H9 (cell line): ENCODE results near the gene LTBP4. TPM values are rescaled to one million over a fixed set of nuclear protein-coding genes. Genes with fewer than 3 reads are reported as not detected.

Experiments used
- DNase-seq: peaks from one replicate; pipeline ENCODE4 v3.0.0-alpha.2; 2017
- H2AFZ ChIP-seq: one replicate; pipeline ENCODE4 v1.6.1; 2013; ENCODE audit warnings: mild to moderate bottlenecking, low read length, control low read depth, moderate library complexity
- H2AK5ac ChIP-seq: 2 replicates; pipeline ENCODE4 v1.6.1; 2013; ENCODE audit warnings: low read length, control low read depth, mixed read lengths; ENCODE audit not compliant: insufficient read length
- H2BK120ac ChIP-seq: one replicate; pipeline ENCODE4 v1.6.1; 2013; ENCODE audit warnings: low read depth, mild to moderate bottlenecking, low read length, control low read depth, inconsistent platforms; ENCODE audit not compliant: poor library complexity, severe bottlenecking
- H2BK12ac ChIP-seq: 2 replicates; pipeline ENCODE4 v1.6.1; 2013; ENCODE audit warnings: low read length, control low read depth, mixed read lengths, low read depth; ENCODE audit not compliant: insufficient read length
- H2BK15ac ChIP-seq: 2 replicates; pipeline ENCODE4 v1.6.1; 2013; ENCODE audit warnings: low read depth, low read length, control low read depth
- H2BK20ac ChIP-seq: one replicate; pipeline ENCODE4 v1.6.1; 2013; ENCODE audit warnings: low read depth, mild to moderate bottlenecking, low read length, control low read depth, inconsistent platforms; ENCODE audit not compliant: poor library complexity, severe bottlenecking
- H2BK5ac ChIP-seq: 2 replicates; pipeline ENCODE4 v1.6.1; 2013; ENCODE audit warnings: low read length, control low read depth, mixed read lengths; ENCODE audit not compliant: insufficient read length
- H3K14ac ChIP-seq: 2 replicates; pipeline ENCODE4 v1.6.1; 2013; ENCODE audit warnings: low read length, control low read depth; ENCODE audit not compliant: insufficient read depth
- H3K18ac ChIP-seq: 2 replicates; pipeline ENCODE4 v1.6.1; 2013; ENCODE audit warnings: low read depth, mild to moderate bottlenecking, mixed read lengths, low read length, control low read depth; ENCODE audit not compliant: insufficient read length
- H3K23ac ChIP-seq: 2 replicates; pipeline ENCODE4 v1.6.1; 2013; ENCODE audit warnings: low read length, control low read depth, mixed read lengths, low read depth; ENCODE audit not compliant: insufficient read length
- H3K23me2 ChIP-seq: 2 replicates; pipeline ENCODE4 v1.6.1; 2013; ENCODE audit warnings: low read depth, mild to moderate bottlenecking, mixed read lengths, low read length, control low read depth; ENCODE audit not compliant: insufficient read length, poor library complexity, severe bottlenecking
- H3K27ac ChIP-seq: 2 replicates; pipeline ENCODE4 v1.5.1; 2013; ENCODE audit warnings: low read length, control low read depth, mixed read lengths, low read depth; ENCODE audit not compliant: insufficient read length
- H3K27me3 ChIP-seq: 2 replicates; pipeline ENCODE4 v1.6.1; 2013; ENCODE audit warnings: low read length, control low read depth, inconsistent platforms; ENCODE audit not compliant: insufficient read depth
- H3K4ac ChIP-seq: 2 replicates; pipeline ENCODE4 v1.6.1; 2013; ENCODE audit warnings: low read depth, mild to moderate bottlenecking, control low read depth, inconsistent platforms, low read length, moderate library complexity
- H3K4me1 ChIP-seq: 2 replicates; pipeline ENCODE4 v1.6.1; 2013; ENCODE audit warnings: low read length, control low read depth, inconsistent platforms; ENCODE audit not compliant: insufficient read depth
- H3K4me2 ChIP-seq: 2 replicates; pipeline ENCODE4 v1.6.1; 2013; ENCODE audit warnings: low read length, control low read depth, mixed read lengths; ENCODE audit not compliant: insufficient read length, insufficient read depth
- H3K56ac ChIP-seq: 2 replicates; pipeline ENCODE4 v1.6.1; 2013; ENCODE audit warnings: low read depth, mild to moderate bottlenecking, mixed read lengths, low read length, control low read depth; ENCODE audit not compliant: insufficient read length
- H3K79me1 ChIP-seq: 2 replicates; pipeline ENCODE4 v1.6.1; 2013; ENCODE audit warnings: low read depth, mild to moderate bottlenecking, moderate library complexity, low read length, control low read depth, inconsistent platforms; ENCODE audit not compliant: insufficient read depth, poor library complexity, severe bottlenecking
- H3K79me2 ChIP-seq: 2 replicates; pipeline ENCODE4 v1.6.1; 2013; ENCODE audit warnings: low read length, control low read depth, inconsistent platforms; ENCODE audit not compliant: insufficient read depth
- H3K9ac ChIP-seq: 2 replicates; pipeline ENCODE4 v1.6.1; 2013; ENCODE audit warnings: low read length, control low read depth, mixed read lengths; ENCODE audit not compliant: insufficient read length; ENCODE audit errors: extremely low read depth
- H3K9me3 ChIP-seq: one replicate; pipeline ENCODE4 v1.6.1; 2013; ENCODE audit warnings: low read depth, low read length, inconsistent platforms; ENCODE audit not compliant: control insufficient read depth
- H3T11ph ChIP-seq: one replicate; pipeline ENCODE4 v1.6.1; 2013; ENCODE audit warnings: mild to moderate bottlenecking, low read length, control low read depth, inconsistent platforms
- H4K20me1 ChIP-seq: one replicate; pipeline ENCODE4 v1.6.1; 2013; ENCODE audit not compliant: control insufficient read depth, insufficient read length, insufficient read depth
- H4K5ac ChIP-seq: 2 replicates; pipeline ENCODE4 v1.6.1; 2013; ENCODE audit warnings: low read depth, mild to moderate bottlenecking, mixed read lengths, low read length, control low read depth; ENCODE audit not compliant: insufficient read length
- H4K8ac ChIP-seq: replicated peaks from 2 replicates; pipeline ENCODE4 v1.6.1; 2013; ENCODE audit warnings: low read length, control low read depth, mixed read lengths, low read depth; ENCODE audit not compliant: insufficient read length
- H4K91ac ChIP-seq: 2 replicates; pipeline ENCODE4 v1.6.1; 2013; ENCODE audit warnings: low read depth, mild to moderate bottlenecking, moderate library complexity, mixed read lengths, low read length, control low read depth; ENCODE audit not compliant: insufficient read length
- H3K27ac Mint-ChIP-seq, 3 experiments: 2 replicates in 2 of 3; 3 replicates in 1 of 3; pipeline ENCODE4 v1.8.0; 2020 to 2021; ENCODE audit warnings: mixed read lengths in 3 of 3, mild to moderate bottlenecking in 1 of 3, moderate library complexity in 1 of 3
- H3K27me3 Mint-ChIP-seq: 2 replicates; pipeline ENCODE4 v1.8.0; 2021; ENCODE audit warnings: low read depth, mild to moderate bottlenecking, moderate library complexity, mixed read lengths
- H3K36me3 Mint-ChIP-seq, 3 experiments: 2 replicates in 2 of 3; 3 replicates in 1 of 3; pipeline ENCODE4 v1.8.0; 2020 to 2021; ENCODE audit warnings: low read depth in 3 of 3, mixed read lengths in 3 of 3; ENCODE audit not compliant: insufficient read depth in 1 of 3
- H3K4me1 Mint-ChIP-seq, 2 experiments: 2 replicates each; pipeline ENCODE4 v1.8.0; 2020; ENCODE audit warnings: mixed read lengths in 2 of 2
- H3K4me3 Mint-ChIP-seq, 2 experiments: 2 replicates in 1 of 2; 3 replicates in 1 of 2; pipeline ENCODE4 v1.8.0; 2020 to 2021; ENCODE audit warnings: mild to moderate bottlenecking in 2 of 2, mixed read lengths in 2 of 2, moderate library complexity in 1 of 2
- H3K9me3 Mint-ChIP-seq, 2 experiments: 2 replicates in 1 of 2; 3 replicates in 1 of 2; pipeline ENCODE4 v1.8.0; 2020; ENCODE audit warnings: mild to moderate bottlenecking in 2 of 2, mixed read lengths in 2 of 2, moderate library complexity in 1 of 2
- CTCF ChIP-seq: fragments of 200-600 bp; sonication (generic); conservative IDR thresholded peaks from 3 replicates; pipeline ENCODE4 v1.8.0; 2021; ENCODE audit warnings: antibody characterized with exemption, mild to moderate bottlenecking
- WGBS: extraction: QIAGEN DNeasy Blood & Tissue Kit; methylation state at CpG from one replicate; pipeline ENCODE4 v1.1.7; 2013; ENCODE audit warnings: missing lambda C conversion rate, low lambda C conversion rate, mixed read lengths; ENCODE audit not compliant: insufficient read length; ENCODE audit errors: extremely low coverage; 5-methylcytosine and 5-hydroxymethylcytosine counted together
- total RNA-seq: library from RNA; stranded (reverse); gene quantifications from 2 replicates; pipeline ENCODE4 v1.2.1, GENCODE V29; 2021

Gene LTBP4
- total RNA-seq, 1 experiment from 2014 or later = 129 TPM

GRCh38 chr19:40630571-40631160 is 29.5 kb downstream of the LTBP4 start:
- no peaks in the 10 kb centered on the region; the same call in 1 of the 2 replicates for H3K27me3 ChIP-seq
- no peak overlapping the region for H2BK120ac ChIP-seq
- H3T11ph ChIP-seq = no peak overlapping the region
- H3K9me3 Mint-ChIP-seq = no peaks in the 10 kb centered on the region; a peak in 1 of 5 replicates
- no peak overlapping the region for H3K9ac ChIP-seq
- H3K4me1 Mint-ChIP-seq = peaks cover 35 to 37% of the 10 kb centered on the region in 2 experiments
- no peaks in the 10 kb centered on the region for H3K23me2 ChIP-seq
- no peak overlapping the region for H3K56ac ChIP-seq
- H3K79me1 ChIP-seq = no peaks in the 10 kb centered on the region
- no peak overlapping the region for H2BK12ac ChIP-seq
- H3K27me3 Mint-ChIP-seq = peaks cover 27% of the 10 kb centered on the region
- no peak overlapping the region for H2BK5ac ChIP-seq
- TF ChIP-seq CTCF = no peak
- H3K23ac ChIP-seq = no peak overlapping the region
- no peak overlapping the region for H4K91ac ChIP-seq
- no peak for DNase-seq
- H3K4me1 ChIP-seq = peaks cover 6% of the 10 kb centered on the region; the same call in 1 of the 2 replicates
- H3K4me2 ChIP-seq = no peak overlapping the region
- H2BK15ac ChIP-seq = no peak overlapping the region
- peak overlapping the region in 1 of 3 experiments; percentile 82; a peak in 2 of 7 replicates for H3K27ac Mint-ChIP-seq
- peaks cover 13 to 36% (median 31%) of the 10 kb centered on the region in 3 experiments; a peak in 6 of 7 replicates for H3K36me3 Mint-ChIP-seq
- H3K27ac ChIP-seq = no peak overlapping the region
- H3K4ac ChIP-seq = no peak overlapping the region
- no CpG with 5 or more reads among the region's 16 CpGs for WGBS
- H3K9me3 ChIP-seq = no peaks in the 10 kb centered on the region
- no peak overlapping the region for H4K8ac ChIP-seq
- H2BK20ac ChIP-seq = no peak overlapping the region
- H2AK5ac ChIP-seq = no peak overlapping the region
- H3K79me2 ChIP-seq = no peaks in the 10 kb centered on the region
- H3K14ac ChIP-seq = no peak overlapping the region
- H4K20me1 ChIP-seq = no peaks in the 10 kb centered on the region
- H3K4me3 Mint-ChIP-seq = peak overlapping the region in 1 of 2 experiments; percentile 54; a peak in 3 of 5 replicates
- no peak overlapping the region for H3K18ac ChIP-seq
- no peak overlapping the region for H4K5ac ChIP-seq
- H2AFZ ChIP-seq = no peak overlapping the region
